Hepatocyte (in vitro differentiated cells): Measurements from ENCODE around the gene ATOH8. TPM values are rescaled to one million over a fixed set of nuclear protein-coding genes. Genes with fewer than 3 reads are reported as not detected.

Source experiments
- DNase-seq: peaks from one replicate; pipeline ENCODE4 v3.0.0-alpha.2; 2016; ENCODE audit warnings: low spot score
- H2AFZ ChIP-seq: fragments of 200-600 bp; sonication (generic); 2 replicates; pipeline ENCODE4 v1.6.0; 2016; ENCODE audit warnings: antibody characterized with exemption, mild to moderate bottlenecking
- H3K27ac ChIP-seq: fragments of 200-600 bp; sonication (generic); 2 replicates; pipeline ENCODE4 v1.5.1; 2016; ENCODE audit warnings: mild to moderate bottlenecking
- H3K27me3 ChIP-seq: fragments of 200-600 bp; sonication (generic); 2 replicates; pipeline ENCODE4 v1.6.1; 2016
- H3K36me3 ChIP-seq: fragments of 200-600 bp; sonication (generic); replicated peaks from 2 replicates; pipeline ENCODE4 v1.5.1; 2016; ENCODE audit warnings: low read depth; ENCODE audit not compliant: insufficient read depth
- H3K4me1 ChIP-seq: fragments of 200-600 bp; sonication (generic); 2 replicates; pipeline ENCODE4 v1.5.1; 2016; ENCODE audit warnings: mild to moderate bottlenecking, moderate library complexity; ENCODE audit not compliant: insufficient read depth
- H3K4me2 ChIP-seq: fragments of 200-600 bp; sonication (generic); 2 replicates; pipeline ENCODE4 v1.6.0; 2016
- H3K4me3 ChIP-seq: fragments of 200-600 bp; sonication (generic); 2 replicates; pipeline ENCODE4 v1.5.1; 2016; ENCODE audit warnings: mild to moderate bottlenecking
- H3K79me2 ChIP-seq: fragments of 200-600 bp; sonication (generic); 2 replicates; pipeline ENCODE4 v1.6.0; 2017; ENCODE audit warnings: mild to moderate bottlenecking
- H3K9me2 ChIP-seq: fragments of 200-600 bp; sonication (generic); replicated peaks from 2 replicates; pipeline ENCODE4 v1.6.0; 2017; ENCODE audit warnings: mild to moderate bottlenecking; ENCODE audit not compliant: insufficient read depth
- H3K9me3 ChIP-seq: fragments of 200-600 bp; sonication (generic); 2 replicates; pipeline ENCODE4 v1.5.1; 2016; ENCODE audit warnings: low read depth, mild to moderate bottlenecking
- H4K20me1 ChIP-seq: fragments of 200-600 bp; sonication (generic); 2 replicates; pipeline ENCODE4 v1.6.0; 2016; ENCODE audit warnings: mild to moderate bottlenecking; ENCODE audit not compliant: insufficient read depth, poor library complexity, severe bottlenecking
- EZH2 ChIP-seq: fragments of 200-600 bp; sonication (generic); IDR thresholded peaks from 2 replicates; pipeline ENCODE4 v1.6.1; 2016; ENCODE audit warnings: antibody characterized with exemption, mild to moderate bottlenecking, borderline replicate concordance
- EZH2phosphoT487 ChIP-seq: fragments of 200-600 bp; sonication (generic); IDR thresholded peaks from one replicate; pipeline ENCODE4 v1.6.1; 2018; ENCODE audit warnings: antibody characterized with exemption, mild to moderate bottlenecking, low read depth, moderate library complexity; ENCODE audit not compliant: unreplicated experiment, severe bottlenecking
- WGBS: methylation state at CpG from one replicate; pipeline ENCODE4 v1.1.6; 2016; ENCODE audit warnings: low lambda C conversion rate; ENCODE audit errors: missing lambda C conversion rate; 5-methylcytosine and 5-hydroxymethylcytosine counted together
- polyA plus RNA-seq: library from polyadenylated mRNA; unstranded; fragments of >200 nt; fragmentation: Nextera tagmentation; extraction: Ambion mirVana; gene quantifications from 2 replicates; pipeline ENCODE4 v1.2.1, GENCODE V29; 2016
- total RNA-seq: library from RNA; depleted of rRNA; stranded (reverse); fragments of >200 nt; gene quantifications from 2 replicates; pipeline ENCODE4 v1.2.3, GENCODE V29; 2014
- TF ChIP-seq, protein P1 (sequence below): fragments of 200-600 bp; sonication (generic); IDR thresholded peaks from 2 replicates; pipeline ENCODE4 v1.5.1; 2016; ENCODE audit warnings: antibody characterized with exemption, mild to moderate bottlenecking; ENCODE audit not compliant: poor library complexity

The ATOH8 gene
- total and polyA plus RNA-seq, 2 experiments from 2014 or later: 1.3 to 2.0 TPM

DNA sequence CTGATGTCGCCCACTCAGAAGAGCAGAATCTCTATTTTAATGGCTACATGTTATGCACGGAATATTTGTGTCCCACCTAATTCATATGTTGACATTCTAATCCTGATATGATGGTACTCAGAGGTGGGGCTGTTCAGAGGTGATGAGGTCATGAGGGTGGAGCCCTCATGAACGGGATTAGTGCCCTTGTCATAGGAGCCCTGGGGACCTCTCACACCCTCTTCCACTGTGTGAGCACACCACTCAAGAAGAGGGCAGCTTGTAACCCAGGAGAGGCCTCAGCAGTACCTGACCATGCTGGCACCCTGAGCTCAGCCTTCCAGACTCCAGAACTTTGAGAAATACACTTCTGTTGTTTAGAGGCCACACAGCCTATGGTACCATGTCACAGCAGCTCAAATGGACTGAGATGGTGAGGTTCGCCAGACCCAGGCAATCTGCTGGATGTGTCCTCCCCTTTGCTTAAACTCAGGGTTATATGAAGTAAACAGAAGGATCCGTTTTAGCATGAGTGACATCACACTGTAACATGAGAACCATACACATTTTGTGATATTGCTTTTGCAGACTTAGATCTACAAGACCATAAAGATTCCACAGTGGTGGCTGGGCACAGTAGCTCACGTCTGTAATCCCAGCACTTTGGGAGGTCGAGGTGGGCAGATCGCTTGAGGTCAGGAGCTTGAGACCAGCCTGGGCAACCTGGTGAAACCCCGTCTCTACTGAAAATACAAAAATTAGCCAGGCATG, 48.7 kb downstream of the ATOH8 start:
- TF ChIP-seq, protein P1, sequence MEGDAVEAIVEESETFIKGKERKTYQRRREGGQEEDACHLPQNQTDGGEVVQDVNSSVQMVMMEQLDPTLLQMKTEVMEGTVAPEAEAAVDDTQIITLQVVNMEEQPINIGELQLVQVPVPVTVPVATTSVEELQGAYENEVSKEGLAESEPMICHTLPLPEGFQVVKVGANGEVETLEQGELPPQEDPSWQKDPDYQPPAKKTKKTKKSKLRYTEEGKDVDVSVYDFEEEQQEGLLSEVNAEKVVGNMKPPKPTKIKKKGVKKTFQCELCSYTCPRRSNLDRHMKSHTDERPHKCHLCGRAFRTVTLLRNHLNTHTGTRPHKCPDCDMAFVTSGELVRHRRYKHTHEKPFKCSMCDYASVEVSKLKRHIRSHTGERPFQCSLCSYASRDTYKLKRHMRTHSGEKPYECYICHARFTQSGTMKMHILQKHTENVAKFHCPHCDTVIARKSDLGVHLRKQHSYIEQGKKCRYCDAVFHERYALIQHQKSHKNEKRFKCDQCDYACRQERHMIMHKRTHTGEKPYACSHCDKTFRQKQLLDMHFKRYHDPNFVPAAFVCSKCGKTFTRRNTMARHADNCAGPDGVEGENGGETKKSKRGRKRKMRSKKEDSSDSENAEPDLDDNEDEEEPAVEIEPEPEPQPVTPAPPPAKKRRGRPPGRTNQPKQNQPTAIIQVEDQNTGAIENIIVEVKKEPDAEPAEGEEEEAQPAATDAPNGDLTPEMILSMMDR: no peak
- TF ChIP-seq EZH2: no peak
- no peak for TF ChIP-seq EZH2phosphoT487
- no peak overlapping the region for H3K4me2 ChIP-seq
- DNase-seq: no peak
- H3K4me3 ChIP-seq: no peak overlapping the region
- H3K36me3 ChIP-seq: no peaks in the 10 kb centered on the region
- H3K79me2 ChIP-seq: no peaks in the 10 kb centered on the region
- H3K9me3 ChIP-seq: no peaks in the 10 kb centered on the region
- no peaks in the 10 kb centered on the region for H4K20me1 ChIP-seq
- H3K27me3 ChIP-seq: no peaks in the 10 kb centered on the region
- no peak overlapping the region for H2AFZ ChIP-seq
- 63% methylated on average over 9 of the region's 9 CpGs for WGBS
- H3K27ac ChIP-seq: no peak overlapping the region
- H3K4me1 ChIP-seq: no peaks in the 10 kb centered on the region
- H3K9me2 ChIP-seq: no peaks in the 10 kb centered on the region

DNA sequence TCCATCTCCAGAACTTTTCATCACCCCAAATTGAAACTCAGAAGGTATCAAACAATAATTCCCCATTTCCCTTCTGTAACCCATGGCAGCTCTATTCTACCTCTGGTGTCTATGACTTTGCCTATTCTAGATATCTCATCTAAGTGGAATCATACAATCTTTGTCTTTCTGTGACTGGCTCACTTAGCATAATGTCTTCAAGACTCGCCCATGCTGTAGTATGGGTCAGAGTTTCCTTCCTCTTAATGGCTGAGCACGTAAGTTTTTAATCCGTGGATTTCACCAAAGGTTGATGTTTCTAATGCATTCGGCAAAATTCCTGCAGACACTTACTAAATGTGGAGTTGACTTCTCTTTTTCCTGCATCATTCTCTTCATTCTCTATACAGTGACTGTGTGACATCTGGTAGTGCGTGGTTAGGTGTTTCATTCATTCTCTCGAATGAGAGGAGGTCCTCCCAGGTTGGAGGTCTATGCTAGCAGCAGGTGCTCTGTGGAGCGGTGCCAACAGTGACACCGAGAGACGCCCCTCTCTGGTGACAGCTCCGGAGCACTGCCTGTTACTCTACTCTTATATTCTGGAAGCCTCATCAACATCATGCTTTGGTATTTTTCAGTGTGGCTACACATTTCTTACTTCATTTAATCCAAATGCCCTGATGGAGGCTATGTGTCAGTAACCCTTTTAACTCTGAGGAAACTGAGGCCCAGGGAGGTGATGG, 50.1 kb downstream of the ATOH8 start:
- no peaks in the 10 kb centered on the region for H3K9me3 ChIP-seq
- no peak overlapping the region for H3K4me2 ChIP-seq
- no peak overlapping the region for H3K27ac ChIP-seq
- no peaks in the 10 kb centered on the region for H3K27me3 ChIP-seq
- H3K4me1 ChIP-seq: no peaks in the 10 kb centered on the region
- H2AFZ ChIP-seq: no peak overlapping the region
- H3K79me2 ChIP-seq: no peaks in the 10 kb centered on the region
- H3K36me3 ChIP-seq: no peaks in the 10 kb centered on the region
- no peaks in the 10 kb centered on the region for H4K20me1 ChIP-seq
- H3K4me3 ChIP-seq: no peak overlapping the region
- TF ChIP-seq, protein P1: no peak
- TF ChIP-seq EZH2phosphoT487 (no peak), EZH2 (no peak)
- DNase-seq: no peak
- 92% methylated on average over 10 of the region's 10 CpGs for WGBS
- no peaks in the 10 kb centered on the region for H3K9me2 ChIP-seq

DNA sequence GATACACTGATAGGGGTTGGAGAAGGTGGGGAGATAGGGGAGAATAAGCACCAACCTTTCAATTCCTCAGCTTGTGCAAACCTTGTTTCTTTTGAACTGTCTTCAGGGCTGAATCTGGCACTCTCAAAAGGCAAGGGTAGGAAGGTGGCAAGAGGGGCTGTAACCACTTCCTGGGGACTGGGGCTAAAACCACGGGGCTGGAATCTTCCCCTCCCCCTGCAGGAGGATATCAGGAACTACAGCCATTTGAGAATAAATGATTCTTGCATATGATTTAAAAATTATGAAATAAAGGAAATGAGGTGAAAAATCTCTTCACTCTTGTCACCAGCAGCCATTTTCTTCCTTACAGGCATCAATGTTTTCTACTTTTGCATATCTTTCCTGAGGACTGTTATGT, 50.8 kb downstream of the ATOH8 start:
- Histone ChIP-seq H4K20me1 (no peaks in the 10 kb centered on the region), H3K9me2 (no peaks in the 10 kb centered on the region), H3K79me2 (no peaks in the 10 kb centered on the region), H3K4me2 (no peak overlapping the region), H3K4me3 (no peak overlapping the region), H3K27ac (no peak overlapping the region), H3K27me3 (no peaks in the 10 kb centered on the region), H3K36me3 (no peaks in the 10 kb centered on the region), H3K4me1 (no peaks in the 10 kb centered on the region), H2AFZ (no peak overlapping the region), H3K9me3 (no peaks in the 10 kb centered on the region)
- WGBS: 0% methylated on average over 1 of the region's 1 CpG
- TF ChIP-seq EZH2: no peak
- TF ChIP-seq, protein P1: peak; percentile 29
- no peak for DNase-seq
